Activated T-cell treated with anti-CD3 and anti-CD28 coated beads, Interleukin-2, amount 50 U/mL, for 4 hours (primary cell): ENCODE measurements around the gene BABAM2. TPM values are rescaled to one million over a fixed set of nuclear protein-coding genes. Genes with fewer than 3 reads are reported as not detected.

Source experiments
- ATAC-seq, 2 donors: fragments of 200-7000 bp; cut with Tn5 transposase; one replicate each; pipeline ENCODE4 v1.10.0; 2021
- DNase-seq: peaks from one replicate; pipeline ENCODE4 v3.0.0-alpha.2; 2020
- H3K27me3 Mint-ChIP-seq: one replicate; pipeline ENCODE4 v1.8.0; 2021; ENCODE audit warnings: low read depth, mixed read lengths
- H3K36me3 Mint-ChIP-seq: one replicate; pipeline ENCODE4 v1.8.0; 2022; ENCODE audit warnings: mixed read lengths; ENCODE audit not compliant: insufficient read depth
- H3K4me1 Mint-ChIP-seq: one replicate; pipeline ENCODE4 v1.8.0; 2021; ENCODE audit warnings: low read depth, mixed read lengths
- H3K4me3 Mint-ChIP-seq: one replicate; pipeline ENCODE4 v1.8.0; 2021; ENCODE audit warnings: mild to moderate bottlenecking, moderate library complexity, mixed read lengths
- H3K9me3 Mint-ChIP-seq: one replicate; pipeline ENCODE4 v1.8.0; 2021; ENCODE audit warnings: mixed read lengths
- total RNA-seq, 3 donors: library from RNA; stranded (reverse); gene quantifications; one replicate each; pipeline ENCODE4 v1.2.1, GENCODE V29; 2021

Gene BABAM2
- total RNA-seq, 3 donors from 2014 or later: 34.3 to 45.9 (median 35.6) TPM

- DNase-seq: no peak
- Mint-ChIP-seq H3K4me3 (no peak overlapping the region), H3K9me3 (no peaks in the 10 kb centered on the region), H3K27me3 (no peaks in the 10 kb centered on the region), H3K4me1 (no peaks in the 10 kb centered on the region), H3K36me3 (peaks cover 13% of the 10 kb centered on the region)
- ATAC-seq: no peak
Measured at GRCh38 chr2:28068527-28068926, 178.0 kb downstream of the BABAM2 start.

- ATAC-seq (no peak), DNase-seq (no peak)
- no peaks in the 10 kb centered on the region for H3K4me1 Mint-ChIP-seq
- no peaks in the 10 kb centered on the region for H3K9me3 Mint-ChIP-seq
- H3K27me3 Mint-ChIP-seq: no peaks in the 10 kb centered on the region
- H3K36me3 Mint-ChIP-seq: peaks cover 13% of the 10 kb centered on the region
- no peak overlapping the region for H3K4me3 Mint-ChIP-seq
Measured at GRCh38 chr2:28071221-28071620, 180.7 kb downstream of the BABAM2 start.

- DNase-seq (no peak), ATAC-seq (no peak)
- no peaks in the 10 kb centered on the region for H3K4me1 Mint-ChIP-seq
- H3K36me3 Mint-ChIP-seq: peaks cover 6% of the 10 kb centered on the region
- no peak overlapping the region for H3K4me3 Mint-ChIP-seq
- H3K9me3 Mint-ChIP-seq: no peaks in the 10 kb centered on the region
- H3K27me3 Mint-ChIP-seq: no peaks in the 10 kb centered on the region
Measured at GRCh38 chr2:28074137-28074536, 183.6 kb downstream of the BABAM2 start.

- H3K9me3 Mint-ChIP-seq: no peaks in the 10 kb centered on the region
- no peak for ATAC-seq
- no peaks in the 10 kb centered on the region for H3K27me3 Mint-ChIP-seq
- H3K36me3 Mint-ChIP-seq: no peaks in the 10 kb centered on the region
- H3K4me1 Mint-ChIP-seq: peaks cover 25% of the 10 kb centered on the region
- no peak for DNase-seq
- H3K4me3 Mint-ChIP-seq: no peak overlapping the region
Measured at GRCh38 chr2:28080911-28081310, 190.4 kb downstream of the BABAM2 start.

GRCh38 chr2:28082131-28082530 is 191.6 kb downstream of the BABAM2 start:
- Mint-ChIP-seq H3K36me3 (no peaks in the 10 kb centered on the region), H3K9me3 (no peaks in the 10 kb centered on the region), H3K27me3 (no peaks in the 10 kb centered on the region), H3K4me1 (peaks cover 25% of the 10 kb centered on the region), H3K4me3 (no peak overlapping the region)
- ATAC-seq (no peak), DNase-seq (no peak)

GRCh38 chr2:28083476-28083875 is 192.9 kb downstream of the BABAM2 start:
- no peaks in the 10 kb centered on the region for H3K27me3 Mint-ChIP-seq
- no peak for ATAC-seq
- peaks cover 25% of the 10 kb centered on the region for H3K4me1 Mint-ChIP-seq
- no peaks in the 10 kb centered on the region for H3K9me3 Mint-ChIP-seq
- DNase-seq: no peak
- H3K4me3 Mint-ChIP-seq: no peak overlapping the region
- no peaks in the 10 kb centered on the region for H3K36me3 Mint-ChIP-seq

GRCh38 chr2:28084564-28084963 is 194.0 kb downstream of the BABAM2 start:
- no peaks in the 10 kb centered on the region for H3K27me3 Mint-ChIP-seq
- no peaks in the 10 kb centered on the region for H3K9me3 Mint-ChIP-seq
- peaks cover 25% of the 10 kb centered on the region for H3K4me1 Mint-ChIP-seq
- no peak overlapping the region for H3K4me3 Mint-ChIP-seq
- no peak for ATAC-seq
- no peak for DNase-seq
- no peaks in the 10 kb centered on the region for H3K36me3 Mint-ChIP-seq

GRCh38 chr2:28085201-28085600 is 194.7 kb downstream of the BABAM2 start:
- DNase-seq (no peak), ATAC-seq (no peak)
- Mint-ChIP-seq H3K36me3 (no peaks in the 10 kb centered on the region), H3K9me3 (no peaks in the 10 kb centered on the region), H3K4me1 (peaks cover 23% of the 10 kb centered on the region), H3K4me3 (no peak overlapping the region), H3K27me3 (no peaks in the 10 kb centered on the region)

GRCh38 chr2:28086611-28087010 is 196.1 kb downstream of the BABAM2 start:
- H3K9me3 Mint-ChIP-seq: no peaks in the 10 kb centered on the region
- no peak overlapping the region for H3K4me3 Mint-ChIP-seq
- peaks cover 10% of the 10 kb centered on the region for H3K4me1 Mint-ChIP-seq
- no peaks in the 10 kb centered on the region for H3K27me3 Mint-ChIP-seq
- ATAC-seq (no peak), DNase-seq (no peak)
- no peaks in the 10 kb centered on the region for H3K36me3 Mint-ChIP-seq

GRCh38 chr2:28088970-28089369 is 198.4 kb downstream of the BABAM2 start:
- DNase-seq (no peak), ATAC-seq (no peak)
- Mint-ChIP-seq H3K4me1 (no peaks in the 10 kb centered on the region), H3K4me3 (no peak overlapping the region), H3K27me3 (no peaks in the 10 kb centered on the region), H3K36me3 (no peaks in the 10 kb centered on the region), H3K9me3 (no peaks in the 10 kb centered on the region)

GRCh38 chr2:28089486-28089885 is 199.0 kb downstream of the BABAM2 start:
- no peaks in the 10 kb centered on the region for H3K27me3 Mint-ChIP-seq

GRCh38 chr2:28093308-28093707 is 202.8 kb downstream of the BABAM2 start:
- Mint-ChIP-seq H3K4me3 (no peak overlapping the region), H3K9me3 (no peaks in the 10 kb centered on the region), H3K36me3 (no peaks in the 10 kb centered on the region), H3K27me3 (no peaks in the 10 kb centered on the region), H3K4me1 (no peaks in the 10 kb centered on the region)
- ATAC-seq: no peak
- DNase-seq: no peak

More at GRCh38 chr2:28089486-28089885, 199.0 kb downstream of the BABAM2 start:
- no peak overlapping the region for H3K4me3 Mint-ChIP-seq
- ATAC-seq: no peak
- no peaks in the 10 kb centered on the region for H3K9me3 Mint-ChIP-seq
- no peaks in the 10 kb centered on the region for H3K36me3 Mint-ChIP-seq
- H3K4me1 Mint-ChIP-seq: no peaks in the 10 kb centered on the region
- no peak for DNase-seq

GRCh38 chr2:28093768-28094167 is 203.2 kb downstream of the BABAM2 start:
- H3K9me3 Mint-ChIP-seq: no peaks in the 10 kb centered on the region
- no peaks in the 10 kb centered on the region for H3K4me1 Mint-ChIP-seq
- H3K4me3 Mint-ChIP-seq: no peak overlapping the region
- no peak for ATAC-seq
- no peaks in the 10 kb centered on the region for H3K36me3 Mint-ChIP-seq
- no peaks in the 10 kb centered on the region for H3K27me3 Mint-ChIP-seq
- no peak for DNase-seq

GRCh38 chr2:28094739-28095138 is 204.2 kb downstream of the BABAM2 start:
- DNase-seq: no peak
- Mint-ChIP-seq H3K27me3 (no peaks in the 10 kb centered on the region), H3K36me3 (no peaks in the 10 kb centered on the region), H3K4me1 (no peaks in the 10 kb centered on the region), H3K9me3 (no peaks in the 10 kb centered on the region), H3K4me3 (no peak overlapping the region)
- no peak for ATAC-seq

- no peaks in the 10 kb centered on the region for H3K4me1 Mint-ChIP-seq
- ATAC-seq (no peak), DNase-seq (no peak)
- peaks cover 3% of the 10 kb centered on the region for H3K36me3 Mint-ChIP-seq
- H3K4me3 Mint-ChIP-seq: no peak overlapping the region
- H3K27me3 Mint-ChIP-seq: no peaks in the 10 kb centered on the region
- H3K9me3 Mint-ChIP-seq: no peaks in the 10 kb centered on the region
Measured at GRCh38 chr2:28095622-28096021, 205.1 kb downstream of the BABAM2 start.

GRCh38 chr2:28096421-28096820 is 205.9 kb downstream of the BABAM2 start:
- Mint-ChIP-seq H3K9me3 (no peaks in the 10 kb centered on the region), H3K36me3 (peaks cover 5% of the 10 kb centered on the region), H3K4me1 (no peaks in the 10 kb centered on the region), H3K27me3 (no peaks in the 10 kb centered on the region), H3K4me3 (no peak overlapping the region)
- no peak for DNase-seq
- no peak for ATAC-seq
